Measurements from ENCODE around the gene EIF4E.
A peak's percentile ranks its signal among the peaks of the same experiment; 100 is the strongest.
"Not testable (repeated sequence)": the region's sequence is repeated elsewhere in the genome, so short reads cannot be mapped to it uniquely, and the experiment has no call there.

EIF4E gene

GRCh38 chr4:98921292-98921691, 7.6 kb downstream of the EIF4E start:
- H3K27me3 ChIP-seq (ENCODE audit: insufficient read depth, poor library complexity, severe bottlenecking): no peaks in the 10 kb centered on the region
- no peak overlapping the region for H3K27ac ChIP-seq (replicated peaks)
- DNase-seq (ENCODE audit: low read depth in 1 of 2, low spot score in 1 of 2): peak in 1 of 2 experiments; percentile 39
- no peak overlapping the region for H3K4me3 ChIP-seq (replicated peaks; ENCODE audit: insufficient read depth, low read length)
- TF ChIP-seq SPI1 (IDR thresholded peaks at IDR 0.05; ENCODE audit: borderline replicate concordance, low read depth): no peak
- TF ChIP-seq REST (IDR thresholded peaks at IDR 0.05; ENCODE audit: insufficient replicate concordance, low read depth): no peak
- TF ChIP-seq POLR2AphosphoS5 (IDR thresholded peaks at IDR 0.05; ENCODE audit: low read depth): no peak
- TF ChIP-seq GABPA (IDR thresholded peaks at IDR 0.05; ENCODE audit: low read depth): no peak
- TF ChIP-seq CTCF (IDR thresholded peaks at IDR 0.05; ENCODE audit: insufficient read depth, low read length): no peak

DNA sequence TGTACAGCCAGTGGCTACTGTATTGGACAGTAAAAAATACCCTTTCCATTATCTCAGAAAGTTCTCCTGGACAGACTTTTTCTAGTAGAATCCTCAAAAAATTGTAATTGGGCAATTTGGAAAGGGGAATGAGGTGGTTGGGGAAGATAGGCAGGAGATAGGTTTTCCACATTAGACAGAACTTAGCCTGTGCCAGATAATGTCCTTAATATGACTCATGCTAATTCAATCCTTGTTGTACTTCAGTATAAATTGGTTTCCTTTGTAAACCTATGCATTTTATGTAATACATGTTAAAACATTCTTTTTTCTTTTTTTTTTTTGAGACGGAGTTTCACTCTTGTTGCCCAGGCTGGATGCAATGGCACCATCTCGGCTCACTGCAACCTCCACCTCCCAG, 8.9 kb downstream of the EIF4E start:
- DNase-seq (ENCODE audit: low read depth in 1 of 2, low spot score in 1 of 2): no peak
- Histone ChIP-seq H3K27me3 (ENCODE audit: insufficient read depth, poor library complexity, severe bottlenecking) (no peaks in the 10 kb centered on the region), H3K4me3 (replicated peaks; ENCODE audit: insufficient read depth, low read length) (no peak overlapping the region), H3K27ac (replicated peaks) (no peak overlapping the region)
- TF ChIP-seq CTCF (IDR thresholded peaks at IDR 0.05; ENCODE audit: insufficient read depth, low read length) (no peak), REST (IDR thresholded peaks at IDR 0.05; ENCODE audit: insufficient replicate concordance, low read depth) (no peak), GABPA (IDR thresholded peaks at IDR 0.05; ENCODE audit: low read depth) (no peak), SPI1 (IDR thresholded peaks at IDR 0.05; ENCODE audit: borderline replicate concordance, low read depth) (no peak), POLR2AphosphoS5 (IDR thresholded peaks at IDR 0.05; ENCODE audit: low read depth) (no peak)

DNA sequence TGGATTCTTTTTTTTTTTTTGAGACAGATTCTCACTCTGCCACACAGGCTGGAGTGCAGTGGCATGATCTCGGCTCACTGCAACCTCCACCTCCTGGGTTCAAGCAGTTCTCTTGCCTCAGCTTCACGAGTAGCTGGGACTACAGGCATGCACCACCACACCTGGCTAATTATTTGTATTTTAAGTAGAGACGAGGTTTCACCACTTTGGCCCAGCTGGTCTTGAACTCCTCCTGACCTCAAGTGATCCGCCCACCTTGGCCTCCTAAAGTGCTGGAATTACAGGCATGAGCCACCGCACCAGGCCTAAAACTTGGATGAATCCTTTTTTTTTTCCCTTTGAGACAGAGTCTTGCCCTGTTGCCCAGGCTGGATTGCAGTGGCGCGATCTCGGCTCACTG, 18.2 kb downstream of the EIF4E start:
- not testable (repeated sequence) for H3K27me3 ChIP-seq (ENCODE audit: insufficient read depth, poor library complexity, severe bottlenecking); H3K4me3 ChIP-seq (replicated peaks; ENCODE audit: insufficient read depth, low read length); DNase-seq (ENCODE audit: low read depth in 1 of 2, low spot score in 1 of 2); H3K27ac ChIP-seq (replicated peaks)

DNA sequence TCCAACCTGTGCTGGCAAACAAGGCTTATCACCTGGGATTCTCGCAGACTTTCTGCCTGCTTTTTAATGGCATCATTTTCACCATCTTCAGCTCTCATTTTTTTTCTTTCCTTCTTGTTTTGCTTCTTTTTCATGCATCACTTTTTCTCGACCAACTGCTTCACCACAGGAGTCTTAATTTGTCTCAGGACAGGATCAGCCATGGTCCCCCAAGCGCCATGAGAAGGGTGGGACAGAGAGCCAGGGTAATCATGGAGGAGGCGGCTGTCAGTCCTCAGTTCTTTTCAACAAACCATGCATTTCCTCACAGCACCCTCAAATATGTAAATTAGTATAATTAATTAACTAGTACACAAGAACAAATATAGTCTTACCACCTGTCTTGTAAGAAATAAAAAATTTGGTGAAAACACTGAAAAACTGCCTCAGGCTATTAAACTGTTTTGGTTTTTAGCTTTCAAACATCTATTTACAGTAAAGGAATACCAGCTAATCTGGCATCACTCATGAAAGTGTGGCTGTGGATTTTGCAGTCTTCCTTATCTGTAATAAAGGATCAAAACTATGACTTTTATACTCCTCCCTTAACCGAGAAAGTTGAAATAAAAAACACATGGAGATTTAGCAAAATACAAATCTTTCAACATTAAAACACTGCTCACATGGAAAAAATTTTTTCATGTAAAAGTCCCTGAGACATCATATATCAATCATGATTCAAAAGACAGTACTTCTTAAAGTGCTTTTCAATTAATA, 19.1 kb downstream of the EIF4E start:
- Histone ChIP-seq H3K27ac (replicated peaks) (no peak overlapping the region), H3K4me3 (replicated peaks; ENCODE audit: insufficient read depth, low read length) (no peak overlapping the region), H3K27me3 (ENCODE audit: insufficient read depth, poor library complexity, severe bottlenecking) (no peaks in the 10 kb centered on the region)
- TF ChIP-seq REST (IDR thresholded peaks at IDR 0.05; ENCODE audit: insufficient replicate concordance, low read depth): no peak
- TF ChIP-seq CTCF (IDR thresholded peaks at IDR 0.05; ENCODE audit: insufficient read depth, low read length): no peak
- no peak for TF ChIP-seq GABPA (IDR thresholded peaks at IDR 0.05; ENCODE audit: low read depth)
- no peak for TF ChIP-seq SPI1 (IDR thresholded peaks at IDR 0.05; ENCODE audit: borderline replicate concordance, low read depth)
- no peak for TF ChIP-seq POLR2AphosphoS5 (IDR thresholded peaks at IDR 0.05; ENCODE audit: low read depth)
- DNase-seq (ENCODE audit: low read depth in 1 of 2, low spot score in 1 of 2): no peak

Data from HL-60 (cell line).